ENCODE measurements around the gene RASGEF1B. TPM values are rescaled to one million over a fixed set of nuclear protein-coding genes. Genes with fewer than 3 reads are reported as not detected.

Gene RASGEF1B
- polyA plus RNA-seq, 6 donors from 2014 or later: 43.9 to 75.9 (median 50.0) TPM

- no peak for DNase-seq
- Mint-ChIP-seq H3K9me3 (peaks cover 0 to 4% (median 0%) of the 10 kb centered on the region in 7 donors), H3K27ac (peak overlapping the region in 3 of 6 donors; percentile 90 to 98 (median 95)), H3K27me3 (no peaks in the 10 kb centered on the region), H3K4me1 (peaks cover 59 to 80% (median 76%) of the 10 kb centered on the region in 3 donors), H3K36me3 (peaks cover 0 to 8% of the 10 kb centered on the region in 2 donors), H3K4me3 (peak overlapping the region; percentile 45 to 99 (median 72))
- ATAC-seq (ENCODE audit: low read depth in 2 of 2): no peak
Measured at GRCh38 chr4:81468678-81469077, 3.0 kb downstream of the RASGEF1B start.

GRCh38 chr4:81467672-81467964 lies 4.1 kb downstream of the RASGEF1B start:
- Mint-ChIP-seq H3K9me3 (no peaks in the 10 kb centered on the region), H3K4me1 (peaks cover 51 to 78% (median 74%) of the 10 kb centered on the region in 3 donors), H3K27ac (peak overlapping the region in 4 of 6 donors; percentile 24 to 91 (median 79)), H3K27me3 (no peaks in the 10 kb centered on the region), H3K4me3 (peak overlapping the region in 2 of 8 donors; percentile 5 to 54), H3K36me3 (peaks cover 0 to 8% of the 10 kb centered on the region in 2 donors)
- no peak for DNase-seq
- ATAC-seq (ENCODE audit: low read depth in 2 of 2): no peak

GRCh38 chr4:81466841-81467671 lies 4.7 kb downstream of the RASGEF1B start:
- ATAC-seq (ENCODE audit: low read depth in 2 of 2) (no peak), DNase-seq (peak; percentile 63)
- no peaks in the 10 kb centered on the region for H3K27me3 Mint-ChIP-seq
- H3K27ac Mint-ChIP-seq: peak overlapping the region in 5 of 6 donors; percentile 24 to 91 (median 70)
- H3K9me3 Mint-ChIP-seq: no peaks in the 10 kb centered on the region
- H3K4me3 Mint-ChIP-seq: peak overlapping the region in 3 of 8 donors; percentile 4 to 54 (median 5)
- peaks cover 52 to 78% (median 74%) of the 10 kb centered on the region in 3 donors for H3K4me1 Mint-ChIP-seq
- H3K36me3 Mint-ChIP-seq: peaks cover 0 to 8% of the 10 kb centered on the region in 2 donors

GRCh38 chr4:81465406-81466340 lies 6.0 kb downstream of the RASGEF1B start:
- Mint-ChIP-seq H3K4me1 (peaks cover 60 to 87% (median 83%) of the 10 kb centered on the region in 3 donors), H3K36me3 (peaks cover 0 to under 1% of the 10 kb centered on the region in 2 donors), H3K4me3 (peak overlapping the region in 1 of 8 donors; percentile 23), H3K9me3 (no peaks in the 10 kb centered on the region), H3K27me3 (no peaks in the 10 kb centered on the region), H3K27ac (peak overlapping the region in 3 of 6 donors; percentile 8 to 91 (median 88))
- no peak for DNase-seq
- no peak for ATAC-seq (ENCODE audit: low read depth in 2 of 2)

GRCh38 chr4:81460834-81461233 lies 10.9 kb downstream of the RASGEF1B start:
- DNase-seq (no peak), ATAC-seq (ENCODE audit: low read depth in 2 of 2) (peak in 1 of 2 donors; percentile 17)
- Mint-ChIP-seq H3K4me1 (peaks cover 55 to 77% (median 75%) of the 10 kb centered on the region in 3 donors), H3K36me3 (peaks cover 15 to 20% of the 10 kb centered on the region in 2 donors), H3K4me3 (peak overlapping the region in 2 of 8 donors; percentile 20 to 35), H3K9me3 (no peaks in the 10 kb centered on the region), H3K27ac (peak overlapping the region in 4 of 6 donors; percentile 16 to 88 (median 74)), H3K27me3 (no peaks in the 10 kb centered on the region)

GRCh38 chr4:81460191-81460701 lies 11.5 kb downstream of the RASGEF1B start:
- peak overlapping the region; percentile 16 to 92 (median 78) for H3K27ac Mint-ChIP-seq
- H3K9me3 Mint-ChIP-seq: no peaks in the 10 kb centered on the region
- H3K27me3 Mint-ChIP-seq: no peaks in the 10 kb centered on the region
- peaks cover 17 to 23% of the 10 kb centered on the region in 2 donors for H3K36me3 Mint-ChIP-seq
- H3K4me1 Mint-ChIP-seq: peaks cover 57 to 76% (median 74%) of the 10 kb centered on the region in 3 donors
- H3K4me3 Mint-ChIP-seq: peak overlapping the region in 4 of 8 donors; percentile 13 to 69 (median 38)
- DNase-seq (no peak), ATAC-seq (ENCODE audit: low read depth in 2 of 2) (peak; percentile 47 to 68)

- H3K4me3 Mint-ChIP-seq: peak overlapping the region in 1 of 8 donors; percentile 18
- peaks cover 17 to 25% of the 10 kb centered on the region in 2 donors for H3K36me3 Mint-ChIP-seq
- peak overlapping the region in 4 of 6 donors; percentile 7 to 88 (median 39) for H3K27ac Mint-ChIP-seq
- no peaks in the 10 kb centered on the region for H3K9me3 Mint-ChIP-seq
- H3K4me1 Mint-ChIP-seq: peaks cover 54 to 70% (median 70%) of the 10 kb centered on the region in 3 donors
- DNase-seq (no peak), ATAC-seq (ENCODE audit: low read depth in 2 of 2) (no peak)
- H3K27me3 Mint-ChIP-seq: no peaks in the 10 kb centered on the region
Measured at GRCh38 chr4:81459228-81459627, 12.5 kb downstream of the RASGEF1B start.

GRCh38 chr4:81457921-81458520 lies 13.7 kb downstream of the RASGEF1B start:
- Mint-ChIP-seq H3K9me3 (no peaks in the 10 kb centered on the region), H3K27ac (peak overlapping the region in 1 of 6 donors; percentile 75), H3K4me3 (no peak overlapping the region), H3K4me1 (peaks cover 59 to 73% (median 60%) of the 10 kb centered on the region in 3 donors), H3K36me3 (peaks cover 29 to 33% of the 10 kb centered on the region in 2 donors), H3K27me3 (no peaks in the 10 kb centered on the region)
- ATAC-seq (ENCODE audit: low read depth in 2 of 2) (no peak), DNase-seq (no peak)

GRCh38 chr4:81457345-81457744 lies 14.4 kb downstream of the RASGEF1B start:
- no peak for ATAC-seq (ENCODE audit: low read depth in 2 of 2)
- H3K27ac Mint-ChIP-seq: peak overlapping the region in 2 of 6 donors; percentile 4 to 75
- no peaks in the 10 kb centered on the region for H3K9me3 Mint-ChIP-seq
- no peak overlapping the region for H3K4me3 Mint-ChIP-seq
- H3K36me3 Mint-ChIP-seq: peaks cover 29 to 37% of the 10 kb centered on the region in 2 donors
- peaks cover 57 to 74% (median 62%) of the 10 kb centered on the region in 3 donors for H3K4me1 Mint-ChIP-seq
- no peaks in the 10 kb centered on the region for H3K27me3 Mint-ChIP-seq
- DNase-seq: no peak

- DNase-seq (no peak), ATAC-seq (ENCODE audit: low read depth in 2 of 2) (peak; percentile 25 to 44)
- H3K27ac Mint-ChIP-seq: peak overlapping the region in 3 of 6 donors; percentile 39 to 87 (median 46)
- H3K4me1 Mint-ChIP-seq: peaks cover 43 to 69% (median 53%) of the 10 kb centered on the region in 3 donors
- H3K36me3 Mint-ChIP-seq: peaks cover 29 to 43% of the 10 kb centered on the region in 2 donors
- H3K9me3 Mint-ChIP-seq: no peaks in the 10 kb centered on the region
- H3K4me3 Mint-ChIP-seq: no peak overlapping the region
- no peaks in the 10 kb centered on the region for H3K27me3 Mint-ChIP-seq
Measured at GRCh38 chr4:81455897-81456296, 15.8 kb downstream of the RASGEF1B start.

- H3K36me3 Mint-ChIP-seq: peaks cover 29 to 45% of the 10 kb centered on the region in 2 donors
- ATAC-seq (ENCODE audit: low read depth in 2 of 2) (no peak), DNase-seq (no peak)
- no peaks in the 10 kb centered on the region for H3K27me3 Mint-ChIP-seq
- no peak overlapping the region for H3K4me3 Mint-ChIP-seq
- no peaks in the 10 kb centered on the region for H3K9me3 Mint-ChIP-seq
- H3K4me1 Mint-ChIP-seq: peaks cover 33 to 68% (median 45%) of the 10 kb centered on the region in 3 donors
- peak overlapping the region in 3 of 6 donors; percentile 33 to 76 (median 46) for H3K27ac Mint-ChIP-seq
Measured at GRCh38 chr4:81454948-81455347, 16.8 kb downstream of the RASGEF1B start.

- Mint-ChIP-seq H3K9me3 (no peaks in the 10 kb centered on the region), H3K27ac (peak overlapping the region in 3 of 6 donors; percentile 1 to 57 (median 36)), H3K4me3 (no peak overlapping the region), H3K4me1 (peaks cover 30 to 66% (median 42%) of the 10 kb centered on the region in 3 donors), H3K36me3 (peaks cover 29 to 45% of the 10 kb centered on the region in 2 donors), H3K27me3 (no peaks in the 10 kb centered on the region)
- no peak for DNase-seq
- ATAC-seq (ENCODE audit: low read depth in 2 of 2): no peak
Measured at GRCh38 chr4:81454499-81454898, 17.2 kb downstream of the RASGEF1B start.
